Measurements from ENCODE around the gene SLC30A3.

Gene SLC30A3

GRCh38 chr2:27236136-27236535 is 26.7 kb downstream of the SLC30A3 start:
- no peak for DNase-seq (ENCODE audit: low spot score)

- no peak for DNase-seq (ENCODE audit: low spot score)
These were observed 29.5 kb downstream of the SLC30A3 start for GRCh38 chr2:27233341-27233740.

GRCh38 chr2:27231921-27232320 is 30.9 kb downstream of the SLC30A3 start:
- no peak for DNase-seq (ENCODE audit: low spot score)

GRCh38 chr2:27227501-27227900 is 35.3 kb downstream of the SLC30A3 start:
- no peak for DNase-seq (ENCODE audit: low spot score)

- no peak for DNase-seq (ENCODE audit: low spot score)
These were observed 37.3 kb downstream of the SLC30A3 start for GRCh38 chr2:27225526-27225925.

- no peak for DNase-seq (ENCODE audit: low spot score)
These were observed 39.4 kb downstream of the SLC30A3 start for GRCh38 chr2:27223416-27223815.

- DNase-seq (ENCODE audit: low spot score) = no peak
These were observed 40.4 kb downstream of the SLC30A3 start for GRCh38 chr2:27222407-27222806.

GRCh38 chr2:27221166-27221565 is 41.7 kb downstream of the SLC30A3 start:
- no peak for DNase-seq (ENCODE audit: low spot score)

- DNase-seq (ENCODE audit: low spot score) = no peak
These were observed 42.8 kb downstream of the SLC30A3 start for GRCh38 chr2:27220091-27220490.

GRCh38 chr2:27219091-27219490 is 43.8 kb downstream of the SLC30A3 start:
- DNase-seq (ENCODE audit: low spot score) = no peak

GRCh38 chr2:27218614-27219013 is 44.2 kb downstream of the SLC30A3 start:
- no peak for DNase-seq (ENCODE audit: low spot score)

GRCh38 chr2:27217173-27218121 is 45.4 kb downstream of the SLC30A3 start, which contains the start of gene CAD:
CAD (plus strand) TSS chr2:27217369; CDS start chr2:27217552, 183 bp downstream.
- DNase-seq (ENCODE audit: low spot score) = peak; percentile 69

GRCh38 chr2:27216416-27217137 is 46.3 kb downstream of the SLC30A3 start:
- DNase-seq (ENCODE audit: low spot score) = no peak

- no peak for DNase-seq (ENCODE audit: low spot score)
These were observed 47.9 kb downstream of the SLC30A3 start for GRCh38 chr2:27214941-27215340.

- DNase-seq (ENCODE audit: low spot score) = peak; percentile 11
These were observed 50.0 kb downstream of the SLC30A3 start for GRCh38 chr2:27212626-27213471.

GRCh38 chr2:27211943-27212625 is 50.8 kb downstream of the SLC30A3 start, which contains the start of the genes ATRAID and SLC5A6:
ATRAID (plus strand) TSS chr2:27212041; CDS start chr2:27212369, 328 bp downstream.
SLC5A6 (minus strand) TSS chr2:27212268; CDS start chr2:27207650, 4,618 bp downstream.
- DNase-seq (ENCODE audit: low spot score) = peak; percentile 85

GRCh38 chr2:27211241-27211942 is 51.5 kb downstream of the SLC30A3 start:
- no peak for DNase-seq (ENCODE audit: low spot score)

GRCh38 chr2:27209621-27210401 is 53.0 kb downstream of the SLC30A3 start:
- DNase-seq (ENCODE audit: low spot score) = no peak

- DNase-seq (ENCODE audit: low spot score) = no peak
These were observed 54.3 kb downstream of the SLC30A3 start for GRCh38 chr2:27208486-27209050.
